Femur (tissue), 1 donor: Measurements from ENCODE around the gene IFI27L2.
"Not testable (repeated sequence)": the region's sequence is repeated elsewhere in the genome, so short reads cannot be mapped to it uniquely, and the experiment has no call there.

Source experiments
- DNase-seq: peaks from one replicate; pipeline ENCODE4 v3.0.0-alpha.2; 2017

IFI27L2 gene, protein sequence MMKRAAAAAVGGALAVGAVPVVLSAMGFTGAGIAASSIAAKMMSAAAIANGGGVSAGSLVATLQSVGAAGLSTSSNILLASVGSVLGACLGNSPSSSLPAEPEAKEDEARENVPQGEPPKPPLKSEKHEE

DNA sequence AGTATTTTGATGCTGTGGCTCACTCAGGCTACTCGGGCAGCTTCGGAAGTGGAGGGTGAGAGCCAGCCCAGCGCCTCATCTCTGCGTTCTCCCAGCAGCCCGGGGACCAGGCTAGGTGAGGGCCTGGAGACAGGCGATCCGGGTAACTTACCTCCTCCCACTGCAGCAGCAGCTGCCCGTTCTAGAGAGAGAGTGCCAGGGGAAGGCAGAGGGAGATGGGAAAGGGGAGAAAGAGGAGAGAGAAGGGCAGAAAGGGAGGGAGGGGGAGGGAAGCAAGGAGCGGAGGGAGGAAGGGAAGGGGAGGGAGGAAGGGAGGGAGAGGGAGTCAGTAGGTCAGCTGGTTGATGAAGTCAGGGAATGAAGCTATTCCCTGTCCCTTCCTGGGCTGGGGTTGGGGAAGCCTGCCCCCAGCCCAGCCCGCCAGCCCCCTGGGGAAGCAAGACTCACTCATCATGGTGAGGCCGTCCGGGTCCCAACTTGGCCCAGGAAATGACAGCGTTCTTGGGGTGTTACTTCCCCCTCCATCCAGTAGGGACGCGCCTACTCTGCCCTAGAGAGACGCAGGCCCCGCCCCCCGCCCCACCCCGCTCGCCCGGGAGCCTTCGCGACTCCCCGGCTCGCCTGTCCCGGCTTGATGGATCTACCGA lies at the start of gene IFI27L2:
Gene IFI27L2 (minus strand): TSS at position 494 of the 647 bp plus-strand sequence. CDS start 40 bp downstream, at position 454.
- DNase-seq: peak; percentile 88

DNA sequence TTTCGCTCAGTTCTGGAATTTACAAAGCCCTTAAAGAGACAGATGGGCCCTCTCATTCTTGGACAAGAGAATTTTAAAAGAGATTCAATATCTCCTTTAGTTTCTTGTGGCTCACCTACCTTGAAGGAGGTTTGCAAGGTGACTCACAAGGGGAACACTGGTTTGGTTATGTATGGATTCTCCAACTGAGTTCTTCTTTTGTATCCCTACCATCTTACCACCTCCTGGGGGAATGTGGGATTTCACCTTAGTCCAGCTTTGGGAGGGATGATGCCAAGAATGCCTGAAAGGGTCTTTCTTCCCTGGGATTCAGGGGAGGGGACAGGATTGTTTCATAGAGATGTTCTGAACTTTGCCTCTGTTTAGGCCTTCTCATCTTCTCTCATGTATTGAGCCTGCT lies 48.4 kb upstream of the IFI27L2 start:
- DNase-seq: no peak

DNA sequence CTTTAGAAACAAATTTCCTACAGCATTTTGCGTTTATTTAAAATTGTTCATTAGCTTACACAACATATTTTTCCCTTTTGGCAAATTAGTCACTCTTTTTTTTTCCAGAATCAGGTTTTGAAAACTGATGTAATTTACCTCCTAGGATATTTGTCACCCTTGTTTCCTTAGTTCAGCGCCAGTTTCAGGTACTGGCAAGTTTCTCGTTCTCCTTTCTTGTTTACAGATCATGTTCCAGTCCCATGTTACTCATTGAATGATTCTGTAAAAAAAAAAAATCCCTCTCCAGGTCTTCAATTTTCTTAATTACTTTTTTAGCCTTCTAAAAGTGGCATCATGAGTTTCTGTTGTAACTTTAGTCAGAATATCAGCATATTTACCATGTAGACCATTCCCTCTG lies 47.4 kb upstream of the IFI27L2 start:
- no peak for DNase-seq

DNA sequence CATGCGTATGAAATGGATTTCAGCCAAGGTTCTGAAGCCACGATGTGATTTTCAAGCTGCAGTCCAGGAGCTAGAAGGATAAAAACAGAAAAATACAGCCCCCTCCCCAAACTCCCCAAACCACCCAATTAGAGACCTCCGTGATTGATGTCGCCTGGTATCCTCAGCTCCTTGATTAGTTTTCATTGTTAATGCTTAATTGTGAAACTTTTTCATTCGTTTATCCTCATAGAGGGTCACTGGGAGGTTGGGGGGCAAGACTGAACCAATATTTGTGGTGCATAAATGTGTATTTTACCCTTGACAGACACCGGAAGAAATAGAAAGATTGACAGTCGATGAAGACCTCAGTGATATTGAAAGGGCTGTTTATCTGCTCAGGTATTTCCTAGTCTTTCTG lies 46.3 kb upstream of the IFI27L2 start:
- no peak for DNase-seq

- peak; percentile 30 for DNase-seq
Observed at GRCh38 chr14:94175011-94175745, 45.8 kb upstream of the IFI27L2 start.

DNA sequence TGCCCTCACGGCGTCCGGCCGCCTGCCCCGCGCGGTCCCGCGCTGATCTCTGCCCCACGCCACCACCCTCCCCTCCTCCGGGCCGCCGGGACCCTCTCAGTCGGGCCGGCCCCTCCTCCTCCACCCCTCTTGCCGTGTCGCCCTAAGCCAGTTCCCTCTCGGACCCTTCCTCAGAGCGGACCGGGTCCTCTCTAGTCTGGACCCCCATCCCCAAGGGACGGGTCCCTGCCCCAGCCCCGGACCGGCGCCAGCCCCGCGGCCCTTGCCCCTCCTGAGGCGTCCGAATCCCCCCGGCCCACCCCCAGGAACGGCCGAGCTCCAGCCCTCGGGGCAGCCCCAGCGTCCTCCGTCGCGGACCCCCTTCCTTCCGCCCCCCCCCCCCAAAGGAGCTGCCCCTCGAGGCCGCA lies 45.2 kb upstream of the IFI27L2 start:
- no peak for DNase-seq

DNA sequence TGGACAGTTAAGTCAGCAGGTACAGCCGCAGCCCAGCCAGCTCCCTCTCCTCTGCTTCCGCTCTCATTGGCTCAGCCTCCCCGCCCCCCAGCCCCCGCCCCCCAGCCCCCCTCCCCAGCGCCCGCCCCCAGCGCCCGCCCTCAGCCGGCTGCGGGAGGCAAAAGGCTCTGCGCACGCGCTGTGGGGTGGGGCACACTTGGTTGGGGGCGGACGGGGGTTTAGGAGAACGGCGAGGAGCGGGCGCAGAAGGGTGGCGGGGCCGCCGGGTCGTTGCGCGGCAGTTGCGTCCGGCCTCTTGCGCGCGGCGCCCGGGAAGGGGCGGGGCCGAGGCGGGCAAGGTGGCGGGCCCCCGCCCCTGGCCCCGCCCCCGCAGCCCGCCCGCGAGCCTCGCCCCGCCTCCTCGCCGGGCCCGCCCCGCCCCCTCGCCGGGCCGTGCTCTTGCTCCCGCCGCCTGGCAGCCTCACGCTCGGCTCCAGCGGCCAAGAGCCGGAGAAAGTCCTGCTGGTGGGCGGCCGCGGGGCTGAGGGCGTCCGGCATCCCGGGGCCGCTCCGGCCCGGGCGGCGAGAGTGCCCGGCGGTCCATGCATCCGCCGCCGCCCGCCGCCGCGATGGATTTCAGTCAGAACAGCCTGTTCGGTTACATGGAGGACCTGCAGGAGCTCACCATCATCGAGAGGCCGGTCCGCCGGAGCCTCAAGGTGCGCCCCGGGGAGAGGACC lies 44.6 kb upstream of the IFI27L2 start, which contains the start of gene PPP4R4:
Gene PPP4R4 (plus strand): TSS at position 438 of the 719 bp plus-strand sequence. CDS start 144 bp downstream, at position 582.
- peak; percentile 91 for DNase-seq

- DNase-seq: no peak
Observed at GRCh38 chr14:94173471-94173884, 44.1 kb upstream of the IFI27L2 start.

DNA sequence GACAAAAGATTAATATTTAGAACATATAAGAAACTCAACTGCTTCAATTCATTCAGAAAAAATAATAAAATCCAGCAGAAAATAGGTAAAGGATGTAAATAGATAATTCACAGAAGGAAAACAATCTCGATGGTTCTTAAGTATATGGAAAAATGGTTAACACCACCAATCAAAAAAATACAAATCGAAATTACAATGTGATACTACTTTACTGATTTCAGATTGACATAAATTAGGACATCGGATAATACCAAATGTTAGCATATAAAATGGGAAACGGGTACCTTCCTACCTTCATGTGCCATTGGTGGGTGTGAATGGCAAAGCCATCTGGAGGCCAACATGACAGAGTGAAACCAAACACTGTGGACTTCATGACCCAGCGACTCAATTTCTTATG lies 43.1 kb upstream of the IFI27L2 start:
- DNase-seq: no peak

DNA sequence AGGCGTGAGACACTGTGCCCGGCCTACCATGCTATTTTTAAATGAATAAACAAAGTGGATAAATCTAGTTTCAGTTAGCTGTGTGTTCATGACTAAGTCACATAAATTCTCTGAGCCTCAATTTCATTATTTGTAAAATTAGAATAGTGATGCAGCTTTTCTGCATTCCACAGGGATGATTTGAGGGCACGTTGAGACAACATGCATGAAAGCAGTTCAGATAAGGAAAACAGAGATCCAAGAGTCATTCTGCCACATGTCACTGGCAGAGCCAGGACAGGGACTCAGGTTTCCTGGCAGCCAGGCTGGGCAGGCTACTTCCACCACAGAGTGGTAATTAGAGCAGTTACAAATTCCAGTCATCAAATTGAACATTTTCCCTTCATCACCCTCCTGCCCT lies 41.8 kb upstream of the IFI27L2 start:
- DNase-seq: no peak

DNA sequence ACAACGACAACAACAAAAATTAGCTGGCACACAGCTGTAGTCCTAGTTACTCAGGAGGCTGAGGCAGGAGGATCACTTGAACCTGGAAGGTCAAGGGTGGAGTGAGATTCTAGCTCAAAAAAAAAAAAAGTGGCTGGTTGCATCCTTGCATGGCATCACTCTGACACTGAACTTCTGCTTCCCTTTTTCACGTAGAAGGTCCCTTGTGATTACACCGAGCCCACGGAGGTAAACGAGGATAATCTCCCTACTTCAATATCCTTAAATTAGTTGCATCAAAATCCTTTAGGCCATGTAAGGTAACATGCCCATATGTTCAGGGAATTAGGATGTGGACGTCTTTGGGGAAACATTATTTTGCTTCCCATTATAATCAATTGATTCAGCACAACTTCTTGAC lies 40.7 kb upstream of the IFI27L2 start:
- no peak for DNase-seq

DNA sequence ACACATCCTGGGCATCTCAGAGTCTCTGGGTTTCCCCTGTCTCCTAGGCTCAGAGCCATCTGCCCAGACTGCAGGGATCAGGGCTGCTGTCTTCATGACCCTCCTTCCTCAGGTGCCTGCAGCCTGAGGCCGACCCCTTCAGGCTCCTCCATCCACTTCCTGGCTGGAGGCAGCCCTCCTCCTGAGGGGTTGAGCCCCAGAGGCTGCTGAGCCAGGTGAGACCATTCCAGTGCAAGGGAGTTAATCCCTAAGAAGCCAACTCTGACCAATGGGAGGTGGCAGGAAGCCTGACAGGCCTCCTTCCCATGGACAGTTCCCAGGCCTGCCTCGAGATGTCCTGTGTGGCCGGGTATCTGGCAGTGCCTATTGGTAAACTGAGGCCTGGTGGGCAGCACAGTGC lies 36.3 kb upstream of the IFI27L2 start:
- no peak for DNase-seq

DNA sequence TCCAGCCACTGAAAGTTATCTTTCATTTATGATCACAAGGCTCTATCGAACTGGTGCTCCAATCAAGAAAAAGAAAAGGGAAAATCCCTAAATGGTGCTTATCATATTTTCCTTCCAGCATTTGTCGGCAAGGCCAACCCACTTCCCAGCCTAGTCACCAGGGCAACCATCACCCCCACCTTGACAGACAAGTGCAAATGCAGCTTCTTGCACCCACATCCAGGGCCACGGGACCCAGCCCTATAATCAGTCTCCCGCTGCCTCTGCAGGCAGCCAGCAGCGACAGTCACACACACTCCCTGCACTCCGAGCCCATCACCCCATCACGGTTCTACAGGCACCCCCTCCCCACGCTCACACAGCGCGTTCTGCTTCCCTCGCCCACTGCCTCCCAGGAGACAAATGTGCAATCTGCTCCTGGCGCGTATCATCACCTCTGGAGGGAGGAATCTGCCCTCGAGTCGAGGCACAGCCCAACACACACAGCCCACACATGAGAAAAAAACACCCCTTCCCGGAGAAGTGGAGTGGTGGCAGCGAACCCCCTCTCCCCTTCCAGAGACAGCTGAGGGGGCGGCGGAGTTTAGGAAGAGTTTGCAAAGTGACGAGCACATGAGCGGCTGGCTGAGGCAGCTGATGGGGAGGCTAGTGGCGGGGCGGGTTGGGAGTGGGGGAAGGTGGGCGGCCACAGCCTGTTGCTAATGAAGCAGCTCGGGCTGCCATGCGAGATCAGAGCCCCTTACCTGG lies 35.5 kb upstream of the IFI27L2 start:
- peak; percentile 28 for DNase-seq

- no peak for DNase-seq
Observed at GRCh38 chr14:94163796-94164195, 34.4 kb upstream of the IFI27L2 start.

- DNase-seq: no peak
Observed at GRCh38 chr14:94162466-94162865, 33.1 kb upstream of the IFI27L2 start.

DNA sequence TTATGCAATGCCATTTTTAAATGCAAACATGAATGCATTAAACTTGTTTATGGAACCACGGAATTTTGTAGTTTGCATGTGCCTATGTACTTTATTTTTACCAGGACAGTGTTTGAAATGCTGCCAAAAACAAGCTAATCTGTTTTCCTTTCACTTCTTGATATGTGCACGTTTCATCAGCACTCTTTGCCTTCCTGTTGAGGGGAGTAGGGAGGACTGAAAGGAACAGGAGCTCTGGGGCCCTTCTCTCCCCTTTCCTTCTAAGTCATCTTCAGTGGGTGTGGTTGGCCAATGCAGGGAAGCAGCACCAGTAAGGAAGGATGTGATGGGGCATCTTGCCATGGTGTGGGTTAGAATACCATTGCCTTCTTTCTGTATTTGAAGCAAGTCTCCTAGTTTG lies 32.6 kb upstream of the IFI27L2 start:
- DNase-seq: no peak

DNA sequence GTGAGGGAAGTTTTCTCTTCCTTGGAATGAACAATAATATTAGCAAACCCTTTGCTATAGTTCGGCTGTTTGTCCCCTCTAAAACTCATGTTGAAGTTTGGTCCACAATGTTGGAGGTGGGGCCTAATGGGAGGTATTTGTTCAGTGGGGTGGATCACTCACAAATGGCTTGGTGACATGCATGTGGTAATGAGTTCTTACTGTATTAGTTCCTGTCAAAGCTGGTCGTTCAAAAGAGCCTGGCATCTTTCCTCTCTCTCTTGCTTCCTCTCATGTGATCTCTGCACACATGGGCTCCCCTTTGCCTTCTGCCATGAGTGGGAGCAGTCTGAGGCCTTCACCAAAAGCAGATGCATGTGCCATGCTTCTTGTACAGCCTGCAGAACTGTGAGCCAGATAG lies 31.7 kb upstream of the IFI27L2 start:
- DNase-seq: no peak

DNA sequence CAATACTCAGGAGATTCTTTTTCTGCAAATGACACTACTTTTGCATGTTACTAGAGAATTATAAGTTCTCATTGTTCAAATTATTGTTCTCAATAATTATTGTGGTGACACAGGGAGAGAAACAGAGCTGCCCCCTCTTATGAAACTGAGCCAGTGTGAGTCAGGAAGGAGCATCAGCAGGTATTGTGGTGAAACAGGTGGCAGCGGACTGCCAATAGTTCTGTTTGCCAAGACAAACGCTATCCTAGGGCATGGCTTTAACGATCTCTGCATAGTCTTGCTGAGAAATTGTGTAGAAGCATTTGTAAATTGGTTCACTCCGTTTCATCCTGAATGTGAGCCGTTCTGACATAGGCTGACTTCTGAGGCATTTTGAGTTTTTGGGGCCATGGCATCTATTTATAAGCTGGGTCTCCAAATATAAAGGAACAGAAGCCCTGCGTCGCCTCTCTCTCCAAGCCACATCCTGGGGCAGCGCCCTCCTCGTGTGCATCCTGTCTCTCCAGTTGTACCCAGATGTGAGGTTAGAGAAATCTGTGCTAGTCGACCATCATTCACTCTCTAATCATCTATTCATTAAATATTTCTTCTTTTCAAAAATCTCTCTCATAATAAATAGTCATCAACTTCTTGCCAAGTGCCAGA lies 29.0 kb upstream of the IFI27L2 start:
- no peak for DNase-seq

- DNase-seq: no peak
Observed at GRCh38 chr14:94157197-94157596, 27.8 kb upstream of the IFI27L2 start.

- not testable (repeated sequence) for DNase-seq
Observed at GRCh38 chr14:94156143-94156542, 26.7 kb upstream of the IFI27L2 start.

GRCh38 chr14:94153750-94154342 lies 24.4 kb upstream of the IFI27L2 start:
- no peak for DNase-seq

DNA sequence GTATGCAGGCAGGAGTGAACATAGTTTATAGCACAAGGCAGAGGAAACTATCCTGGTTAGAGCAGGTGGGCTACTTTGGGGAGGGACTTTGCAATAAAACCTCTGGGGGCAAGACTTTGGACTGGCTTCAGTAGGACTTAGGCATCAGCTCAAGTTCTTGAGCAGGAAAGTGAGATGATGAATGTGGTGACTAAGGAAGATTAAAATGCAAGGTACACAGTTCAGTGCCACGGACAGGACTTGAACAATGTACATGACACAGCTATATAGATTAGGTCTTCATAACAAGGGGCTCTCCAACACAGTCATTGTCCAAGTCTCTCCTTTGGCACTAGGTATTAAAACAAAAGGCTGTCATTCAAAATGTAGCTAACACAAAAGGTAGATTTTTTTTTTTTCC lies 23.3 kb upstream of the IFI27L2 start:
- no peak for DNase-seq
